ENCODE measurements around the gene TLR1. TPM values are rescaled to one million over a fixed set of nuclear protein-coding genes. Genes with fewer than 3 reads are reported as not detected.
"Not testable (repeated sequence)": the region's sequence is repeated elsewhere in the genome, so short reads cannot be mapped to it uniquely, and the experiment has no call there.

The TLR1 gene
- polyA plus RNA-seq, 4 donors: 3.7 to 5.9 (median 4.5) TPM

- not testable (repeated sequence) for DNase-seq (ENCODE audit: low read depth in 4 of 4, low spot score in 3 of 4)
Observed at GRCh38 chr4:38777925-38778324, 26.7 kb downstream of the TLR1 start.

GRCh38 chr4:38775326-38775725, 29.3 kb downstream of the TLR1 start:
- DNase-seq (ENCODE audit: low read depth in 4 of 4, low spot score in 3 of 4): no peak

GRCh38 chr4:38774181-38774955, 30.2 kb downstream of the TLR1 start:
- no peak for DNase-seq (ENCODE audit: low read depth in 4 of 4, low spot score in 3 of 4)

GRCh38 chr4:38770281-38770680, 34.3 kb downstream of the TLR1 start:
- not testable (repeated sequence) for DNase-seq (ENCODE audit: low read depth in 4 of 4, low spot score in 3 of 4)

GRCh38 chr4:38769857-38770256, 34.7 kb downstream of the TLR1 start:
- no peak for DNase-seq (ENCODE audit: low read depth in 4 of 4, low spot score in 3 of 4)

GRCh38 chr4:38769441-38769840, 35.1 kb downstream of the TLR1 start:
- DNase-seq (ENCODE audit: low read depth in 4 of 4, low spot score in 3 of 4): no peak

- no peak for DNase-seq (ENCODE audit: low read depth in 4 of 4, low spot score in 3 of 4)
Observed at GRCh38 chr4:38768968-38769394, 35.6 kb downstream of the TLR1 start.

- DNase-seq (ENCODE audit: low read depth in 4 of 4, low spot score in 3 of 4): not testable (repeated sequence)
Observed at GRCh38 chr4:38766940-38767339, 37.7 kb downstream of the TLR1 start.

GRCh38 chr4:38765382-38765781, 39.2 kb downstream of the TLR1 start:
- DNase-seq (ENCODE audit: low read depth in 4 of 4, low spot score in 3 of 4): no peak

GRCh38 chr4:38764277-38764676, 40.3 kb downstream of the TLR1 start:
- no peak for DNase-seq (ENCODE audit: low read depth in 4 of 4, low spot score in 3 of 4)

- DNase-seq (ENCODE audit: low read depth in 4 of 4, low spot score in 3 of 4): no peak
Observed at GRCh38 chr4:38762560-38762959, 42.0 kb downstream of the TLR1 start.

GRCh38 chr4:38759790-38760122, 44.8 kb downstream of the TLR1 start:
- no peak for DNase-seq (ENCODE audit: low read depth in 4 of 4, low spot score in 3 of 4)

GRCh38 chr4:38759113-38759789, 45.3 kb downstream of the TLR1 start:
- peak in 3 of 4 donors; percentile 38 to 65 (median 56) for DNase-seq (ENCODE audit: low read depth in 4 of 4, low spot score in 3 of 4)

- no peak for DNase-seq (ENCODE audit: low read depth in 4 of 4, low spot score in 3 of 4)
Observed at GRCh38 chr4:38757945-38758600, 46.5 kb downstream of the TLR1 start.

- DNase-seq (ENCODE audit: low read depth in 4 of 4, low spot score in 3 of 4): peak; percentile 83 to 91 (median 88)
Observed at GRCh38 chr4:38752941-38753806, 51.4 kb downstream of the TLR1 start.

- peak in 2 of 4 donors; percentile 35 to 36 for DNase-seq (ENCODE audit: low read depth in 4 of 4, low spot score in 3 of 4)
Observed at GRCh38 chr4:38752372-38752940, 52.1 kb downstream of the TLR1 start.

GRCh38 chr4:38751341-38752010, 53.1 kb downstream of the TLR1 start:
- no peak for DNase-seq (ENCODE audit: low read depth in 4 of 4, low spot score in 3 of 4)

GRCh38 chr4:38749336-38749735, 55.3 kb downstream of the TLR1 start:
- no peak for DNase-seq (ENCODE audit: low read depth in 4 of 4, low spot score in 3 of 4)

GRCh38 chr4:38747629-38748028, 57.0 kb downstream of the TLR1 start:
- no peak for DNase-seq (ENCODE audit: low read depth in 4 of 4, low spot score in 3 of 4)
